Body of pancreas (tissue), 4 donors: ENCODE measurements around the gene RP9. TPM values are rescaled to one million over a fixed set of nuclear protein-coding genes. Genes with fewer than 3 reads are reported as not detected.

ENCODE experiments used
- ATAC-seq: fragments of 150-250 bp; one replicate; pipeline ENCODE4 v1.9.1; 2016
- DNase-seq, 4 donors: peaks; one replicate each; pipeline ENCODE4 v3.0.0-alpha.2; 2019
- H3K27ac ChIP-seq, 4 donors: fragments of 200-600 bp; sonication (generic); 1 replicate in 3 of 4; 2 replicates in 1 of 4; pipeline versions ENCODE4 v1.5.1 to v1.6.1; 2016 to 2019; ENCODE audit warnings: mild to moderate bottlenecking in 1 of 4, mixed read lengths in 1 of 4, moderate library complexity in 1 of 4
- H3K27me3 ChIP-seq, 2 donors: fragments of 200-600 bp; sonication (generic); one replicate each; pipeline ENCODE4 v1.6.0; 2016; ENCODE audit warnings: mild to moderate bottlenecking in 1 of 2
- H3K36me3 ChIP-seq, 2 donors: fragments of 200-600 bp; sonication (generic); replicated peaks in 1 of 2; 2 replicates each; pipeline ENCODE4 v1.5.1; 2016; ENCODE audit warnings: low read depth in 2 of 2; ENCODE audit not compliant: insufficient read depth in 1 of 2
- H3K4me1 ChIP-seq: fragments of 200-600 bp; sonication (generic); one replicate; pipeline ENCODE4 v1.6.0; 2016
- H3K4me3 ChIP-seq, 2 donors: fragments of 200-600 bp; sonication (generic); 1 replicate in 1 of 2; 2 replicates in 1 of 2; pipeline ENCODE4 v1.5.1; 2016 to 2019
- H3K9me3 ChIP-seq, 3 donors: fragments of 200-600 bp; sonication (generic); 1 replicate in 2 of 3; 2 replicates in 1 of 3; pipeline ENCODE4 v1.5.1; 2016
- POLR2A ChIP-seq, 3 donors: fragments of 450-650 bp; IDR thresholded peaks; one replicate each; pipeline ENCODE4 v1.6.1; 2016; ENCODE audit warnings: antibody characterized with exemption in 3 of 3, mild to moderate bottlenecking in 2 of 3
- WGBS, 2 donors: methylation state at CpG; one replicate each; pipeline ENCODE4 v1.1.5; 2017; 5-methylcytosine and 5-hydroxymethylcytosine counted together
- intact Hi-C: fragments of 100-400 bp; cut with DNase I; formaldehyde crosslinking; loops from one replicate; pipeline ENCODE4 v1.15.1; 2023
- total RNA-seq, 2 donors: library from RNA; depleted of rRNA; stranded (reverse); fragments of >200 nt; gene quantifications; one replicate each; pipeline ENCODE4 v1.1.0, GENCODE V29; 2016
- TF ChIP-seq, protein P1 (sequence below), 7 experiments: fragments of 450-650 bp in 4 of 7; fragments of 200-600 bp in 3 of 7; sonication (generic) in 3 of 7; IDR thresholded peaks; one replicate each; pipeline ENCODE4 v1.5.1; 2016 to 2019; ENCODE audit warnings: antibody characterized with exemption in 7 of 7

RP9 gene
- total RNA-seq, 2 donors from 2014 or later: 5.2 to 9.6 TPM

- ATAC-seq (peak; percentile 10), DNase-seq (no peak)
- Histone ChIP-seq H3K27ac (peak overlapping the region; percentile 8 to 86 (median 70)), H3K27me3 (no peaks in the 10 kb centered on the region), H3K4me3 (peak overlapping the region; percentile 64 to 99), H3K4me1 (peaks cover 35% of the 10 kb centered on the region), H3K9me3 (no peaks in the 10 kb centered on the region), H3K36me3 (no peaks in the 10 kb centered on the region)
- intact Hi-C loops: no loop called here
- WGBS, 2 donors: 0% methylated on average over 10 of the region's 10 CpGs
- no peak for TF ChIP-seq POLR2A (IDR thresholded peaks at IDR 0.05)
- TF ChIP-seq, protein P1, sequence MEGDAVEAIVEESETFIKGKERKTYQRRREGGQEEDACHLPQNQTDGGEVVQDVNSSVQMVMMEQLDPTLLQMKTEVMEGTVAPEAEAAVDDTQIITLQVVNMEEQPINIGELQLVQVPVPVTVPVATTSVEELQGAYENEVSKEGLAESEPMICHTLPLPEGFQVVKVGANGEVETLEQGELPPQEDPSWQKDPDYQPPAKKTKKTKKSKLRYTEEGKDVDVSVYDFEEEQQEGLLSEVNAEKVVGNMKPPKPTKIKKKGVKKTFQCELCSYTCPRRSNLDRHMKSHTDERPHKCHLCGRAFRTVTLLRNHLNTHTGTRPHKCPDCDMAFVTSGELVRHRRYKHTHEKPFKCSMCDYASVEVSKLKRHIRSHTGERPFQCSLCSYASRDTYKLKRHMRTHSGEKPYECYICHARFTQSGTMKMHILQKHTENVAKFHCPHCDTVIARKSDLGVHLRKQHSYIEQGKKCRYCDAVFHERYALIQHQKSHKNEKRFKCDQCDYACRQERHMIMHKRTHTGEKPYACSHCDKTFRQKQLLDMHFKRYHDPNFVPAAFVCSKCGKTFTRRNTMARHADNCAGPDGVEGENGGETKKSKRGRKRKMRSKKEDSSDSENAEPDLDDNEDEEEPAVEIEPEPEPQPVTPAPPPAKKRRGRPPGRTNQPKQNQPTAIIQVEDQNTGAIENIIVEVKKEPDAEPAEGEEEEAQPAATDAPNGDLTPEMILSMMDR (IDR thresholded peaks at IDR 0.05): peak in 1 of 7 experiments; percentile 15
Observed at GRCh38 chr7:33108554-33109004, 625 bp downstream of the RP9 start.

DNA sequence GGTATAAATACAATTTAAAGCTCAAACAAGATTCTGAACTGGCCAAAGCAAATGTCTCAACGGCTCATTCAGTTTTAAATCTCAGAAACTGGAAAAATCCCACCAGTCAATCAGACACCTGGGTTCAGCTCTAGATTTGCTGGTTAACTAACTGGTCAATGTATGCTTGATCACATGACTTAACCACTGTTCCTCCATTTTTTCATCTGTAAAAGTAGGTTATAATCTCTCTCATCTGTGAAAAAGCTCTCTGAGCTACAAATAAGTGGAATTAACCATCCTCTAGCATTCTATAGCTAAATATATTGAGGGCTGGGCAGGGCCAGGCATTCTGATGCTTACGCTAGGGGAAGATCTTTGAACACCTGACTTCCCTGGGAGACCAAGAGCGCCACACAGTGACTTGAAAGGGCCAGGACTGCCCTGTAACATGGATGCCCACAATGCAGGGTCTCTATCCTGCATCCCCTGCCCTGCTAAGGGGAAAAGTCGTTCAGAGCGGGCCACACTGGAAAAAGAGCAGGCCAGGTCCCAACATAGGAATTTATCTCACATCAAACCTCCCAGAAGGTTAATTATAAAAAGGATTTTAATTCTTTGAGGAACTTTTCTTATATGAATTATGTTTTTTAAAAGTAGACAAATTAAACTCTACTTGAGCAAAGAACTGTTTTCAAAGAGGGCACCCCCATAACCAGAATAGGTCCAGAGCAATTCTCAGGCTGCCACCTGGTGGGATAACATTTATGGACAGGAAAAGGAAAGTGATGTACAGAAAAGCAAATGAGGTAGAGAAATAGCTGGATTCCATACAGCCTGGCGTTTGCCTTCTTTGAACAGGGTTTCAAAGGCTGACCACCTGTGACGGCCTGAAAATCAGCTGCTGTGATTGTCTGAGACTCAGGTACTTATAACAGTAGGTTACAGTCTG lies 1.8 kb downstream of the RP9 start:
- DNase-seq (peak in 3 of 4 donors; percentile 10 to 34 (median 24)), ATAC-seq (no peak)
- Histone ChIP-seq H3K36me3 (peaks cover 0 to 7% of the 10 kb centered on the region in 2 donors), H3K4me3 (no peak overlapping the region), H3K9me3 (no peaks in the 10 kb centered on the region), H3K27me3 (no peaks in the 10 kb centered on the region), H3K27ac (no peak overlapping the region), H3K4me1 (peaks cover 35% of the 10 kb centered on the region)
- TF ChIP-seq POLR2A (IDR thresholded peaks at IDR 0.05): no peak
- TF ChIP-seq, protein P1 (IDR thresholded peaks at IDR 0.05): peak in 4 of 7 experiments; percentile 15 to 45 (median 39)
- intact Hi-C loops: no loop called here
- WGBS, 2 donors: 38 to 42% methylated on average over 7 of the region's 7 CpGs

- no peak for TF ChIP-seq POLR2A (IDR thresholded peaks at IDR 0.05)
- TF ChIP-seq, protein P1 (IDR thresholded peaks at IDR 0.05): no peak
- ATAC-seq (no peak), DNase-seq (no peak)
- peaks cover 11% of the 10 kb centered on the region for H3K4me1 ChIP-seq
- no peaks in the 10 kb centered on the region for H3K9me3 ChIP-seq
- H3K36me3 ChIP-seq: peaks cover 6 to 24% of the 10 kb centered on the region in 2 donors
- no peak overlapping the region for H3K4me3 ChIP-seq
- WGBS, 2 donors: 78 to 81% methylated on average over 3 of the region's 3 CpGs
- no peak overlapping the region for H3K27ac ChIP-seq
- no peaks in the 10 kb centered on the region for H3K27me3 ChIP-seq
- intact Hi-C loops: no loop called here
Observed at GRCh38 chr7:33101906-33102305, 7.3 kb downstream of the RP9 start.

GRCh38 chr7:33100770-33101169 lies 8.4 kb downstream of the RP9 start:
- H3K27me3 ChIP-seq: no peaks in the 10 kb centered on the region
- intact Hi-C loops: no loop called here
- no peak for DNase-seq
- TF ChIP-seq, protein P1 (IDR thresholded peaks at IDR 0.05): no peak
- TF ChIP-seq POLR2A (IDR thresholded peaks at IDR 0.05): no peak
- ATAC-seq: no peak
- no peak overlapping the region for H3K27ac ChIP-seq
- 86 to 96% methylated on average over 3 of the region's 3 CpGs for WGBS, 2 donors
- H3K36me3 ChIP-seq: peaks cover 6 to 34% of the 10 kb centered on the region in 2 donors
- no peaks in the 10 kb centered on the region for H3K9me3 ChIP-seq
- no peak overlapping the region for H3K4me3 ChIP-seq
- no peaks in the 10 kb centered on the region for H3K4me1 ChIP-seq
